KG1 (cell line): ENCODE results near the gene SLC26A11.
"Not testable (repeated sequence)": the region's sequence is repeated elsewhere in the genome, so short reads cannot be mapped to it uniquely, and the experiment has no call there.

ENCODE experiments used
- DNase-seq: peaks from one replicate; lab custom pipeline; 2025; lab: John Stamatoyannopoulos, UW

The SLC26A11 gene

DNA sequence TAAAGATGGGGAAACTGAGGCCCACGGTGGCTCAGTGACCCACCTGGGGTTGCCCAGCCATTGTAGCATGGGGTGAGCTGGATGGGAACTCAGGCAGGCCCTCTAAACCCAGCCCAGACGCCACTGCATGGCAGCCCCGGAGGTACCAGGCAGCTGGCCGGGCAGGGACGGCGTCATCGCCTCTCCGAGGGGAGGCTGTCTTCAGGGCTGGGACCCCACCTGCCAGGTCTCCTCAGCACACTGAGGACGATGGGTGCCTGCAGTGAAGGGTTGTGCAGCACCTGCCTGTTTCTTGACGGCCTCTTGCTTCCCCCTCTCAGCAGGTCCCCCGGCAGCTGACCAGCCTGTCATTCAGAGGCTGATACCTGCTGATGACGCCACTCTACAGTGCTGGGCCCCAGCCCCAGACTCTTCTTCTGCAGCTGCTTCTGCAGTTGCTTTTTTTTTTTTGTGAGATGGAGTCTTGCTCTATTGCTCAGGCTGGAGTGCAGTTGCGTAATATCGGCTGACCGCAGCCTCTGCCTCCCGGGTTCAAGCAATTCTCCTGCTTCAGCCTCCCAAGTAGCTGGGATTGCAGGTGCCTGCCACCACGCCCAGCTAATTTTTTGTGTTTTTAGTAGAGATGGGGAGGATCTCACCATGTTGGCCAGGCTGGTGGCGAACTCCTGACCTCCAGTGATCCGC is 65.2 kb downstream of the SLC26A11 start:
- no peak for DNase-seq

DNA sequence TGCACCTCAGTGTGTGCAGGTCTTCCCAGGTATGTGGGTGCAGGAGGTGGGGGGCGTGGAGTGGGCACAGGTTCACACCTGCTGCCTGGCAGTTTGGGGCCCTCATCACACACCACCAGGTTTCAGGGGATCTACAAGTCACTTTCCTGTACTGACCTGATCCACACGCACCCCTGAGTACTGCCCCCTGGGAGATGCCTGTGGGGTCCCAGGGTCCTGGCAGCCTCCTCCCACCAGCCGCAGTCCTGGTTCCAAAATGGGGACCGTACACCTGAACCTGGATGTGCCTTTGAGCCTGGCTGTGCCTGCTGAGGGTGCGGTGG is 66.4 kb downstream of the SLC26A11 start:
- no peak for DNase-seq

DNA sequence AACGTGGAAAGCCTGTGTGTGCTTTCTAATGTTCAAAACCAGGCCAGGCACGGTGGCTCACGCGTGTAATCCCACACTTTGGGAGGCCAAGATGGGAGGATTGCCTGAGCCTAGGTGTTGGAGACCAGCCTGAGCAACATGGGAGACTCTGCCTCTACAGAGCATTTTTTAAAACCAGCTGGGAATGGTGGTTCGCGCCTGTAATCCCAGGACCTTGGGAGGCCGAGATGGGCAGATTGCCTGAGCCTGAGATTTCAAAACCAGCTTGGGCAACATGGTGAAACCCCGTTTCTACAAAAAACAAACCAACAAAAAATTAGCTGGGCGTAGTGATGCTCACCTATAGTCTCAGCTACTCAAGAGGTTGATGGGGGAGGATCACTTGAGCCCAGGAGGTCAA is 66.8 kb downstream of the SLC26A11 start:
- no peak for DNase-seq

DNA sequence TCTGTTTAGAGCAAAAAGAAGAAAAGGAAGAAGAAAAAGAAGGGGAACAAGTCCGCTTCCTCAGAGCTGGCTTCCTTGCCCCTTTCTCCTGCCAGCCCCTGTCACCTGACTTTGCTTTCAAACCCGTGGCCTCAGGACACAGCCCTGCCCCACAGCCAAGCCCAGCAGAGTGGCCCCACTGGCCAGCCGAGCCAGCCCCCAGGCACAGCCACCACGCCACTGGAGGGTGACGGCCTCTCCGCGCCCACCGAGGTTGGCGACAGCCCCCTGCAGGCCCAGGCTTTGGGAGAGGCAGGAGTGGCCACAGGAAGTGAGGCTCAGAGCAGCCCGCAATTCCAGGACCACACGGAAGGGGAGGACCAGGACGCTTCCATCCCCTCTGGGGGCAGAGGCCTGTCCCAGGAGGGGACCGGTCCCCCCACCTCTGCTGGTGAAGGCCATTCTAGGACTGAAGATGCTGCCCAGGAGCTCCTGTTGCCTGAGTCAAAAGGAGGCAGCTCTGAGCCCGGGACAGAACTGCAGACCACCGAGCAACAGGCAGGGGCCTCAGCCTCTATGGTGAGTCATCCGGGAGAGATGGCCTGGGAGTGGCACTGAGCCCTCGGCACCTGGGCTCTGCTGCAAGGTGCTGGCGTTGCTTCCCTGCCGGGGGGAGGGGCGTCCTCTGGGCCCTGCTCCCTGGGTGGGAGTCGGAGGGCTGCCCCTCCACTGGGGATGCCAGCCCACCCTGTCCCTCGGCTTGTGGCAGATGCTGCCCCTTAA is 67.8 kb downstream of the SLC26A11 start:
- DNase-seq = no peak

DNA sequence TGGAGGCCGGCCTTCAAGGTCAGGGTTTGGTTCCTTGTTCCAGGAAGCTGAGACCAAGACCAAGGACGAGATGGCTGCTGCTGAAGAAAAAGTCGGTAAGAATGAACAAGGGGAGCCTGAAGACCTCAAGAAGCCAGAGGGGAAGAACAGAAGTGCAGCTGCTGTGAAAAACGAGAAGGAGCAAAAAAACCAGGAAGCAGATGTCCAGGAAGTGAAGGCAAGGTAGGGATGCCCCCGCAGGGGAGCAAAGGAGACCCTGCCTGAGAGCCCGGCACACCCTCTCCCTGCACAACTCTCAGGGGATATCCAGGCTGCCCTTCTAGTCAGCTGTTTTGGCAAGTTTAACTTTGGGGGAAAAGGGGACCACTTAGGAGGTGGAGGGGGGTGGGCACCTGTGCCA is 69.4 kb downstream of the SLC26A11 start:
- no peak for DNase-seq

DNA sequence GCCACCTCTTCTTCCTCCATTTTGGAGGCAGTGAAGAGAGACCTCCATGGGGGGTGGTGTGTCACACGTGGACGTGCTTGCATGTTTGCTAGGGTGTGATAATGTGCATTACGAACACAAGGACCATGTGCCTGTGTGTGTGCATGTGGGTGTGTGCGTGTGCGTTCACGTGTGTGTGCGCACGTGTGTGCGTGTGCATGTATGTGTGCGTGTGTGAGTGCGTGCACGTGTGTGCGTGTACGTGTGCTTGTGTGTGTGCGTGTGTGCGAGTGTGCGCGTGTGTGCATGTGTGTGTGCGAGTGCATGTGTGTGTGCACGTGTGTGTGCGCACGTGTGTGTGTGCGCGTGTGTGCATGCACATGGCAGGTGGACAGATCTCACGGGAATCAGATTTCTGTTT is 69.9 kb downstream of the SLC26A11 start:
- no peak for DNase-seq

DNA sequence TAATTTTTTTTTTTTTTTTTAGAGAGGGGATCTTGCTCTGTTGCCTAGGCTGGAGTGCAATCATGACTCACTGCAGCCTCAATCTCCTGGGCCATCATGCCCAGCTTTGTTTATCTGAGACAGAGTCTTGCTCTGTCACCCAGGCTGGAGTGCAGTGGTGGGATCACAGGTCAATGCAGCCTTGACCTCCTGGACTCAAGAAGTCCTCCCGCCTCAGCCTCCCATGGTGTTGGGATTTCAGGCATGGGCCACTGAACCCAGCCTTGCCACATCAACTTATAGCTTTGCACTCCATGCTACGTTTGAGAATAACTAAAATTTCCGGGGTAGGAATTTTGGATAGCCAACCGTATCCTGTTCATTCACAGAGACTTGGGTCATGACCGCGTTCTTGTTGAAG is 71.0 kb downstream of the SLC26A11 start:
- DNase-seq = no peak

DNA sequence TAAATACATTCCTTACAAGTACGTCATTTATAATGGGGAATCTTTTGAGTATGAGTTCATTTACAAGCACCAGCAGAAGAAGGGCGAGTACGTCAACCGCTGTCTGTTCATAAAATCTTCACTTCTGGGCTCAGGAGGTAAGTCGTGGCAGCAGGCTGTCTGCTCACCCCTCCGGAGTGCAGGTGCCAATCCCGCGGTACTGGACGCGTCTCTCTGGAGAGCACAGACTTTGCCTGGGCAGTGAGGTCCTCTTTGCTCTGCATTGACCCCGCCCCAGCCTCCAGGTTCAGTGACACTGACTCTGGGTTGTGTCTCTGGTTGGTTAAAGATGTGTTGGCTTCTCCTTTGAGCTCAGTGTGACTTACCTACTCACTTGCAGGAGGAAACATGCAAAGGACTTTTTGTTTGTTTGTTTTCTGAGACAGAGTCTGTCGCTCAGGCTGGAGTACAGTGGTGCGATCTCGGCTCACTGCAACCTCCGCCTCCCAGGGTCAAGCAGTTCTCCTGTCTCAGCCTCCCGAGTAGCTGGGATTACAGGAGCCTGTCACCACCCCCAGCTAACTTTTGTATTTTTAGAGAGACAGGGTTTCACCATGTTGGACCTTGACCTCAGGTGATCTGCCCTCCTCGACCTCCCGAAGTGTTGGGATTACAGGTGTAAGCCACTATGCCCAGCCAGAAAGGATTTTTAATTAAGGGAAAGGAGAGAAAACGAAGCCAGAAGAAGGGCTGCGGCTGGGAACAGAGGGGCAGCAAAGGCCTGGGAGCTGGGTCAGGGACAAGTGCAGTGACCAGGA is 71.7 kb downstream of the SLC26A11 start:
- DNase-seq = no peak

DNA sequence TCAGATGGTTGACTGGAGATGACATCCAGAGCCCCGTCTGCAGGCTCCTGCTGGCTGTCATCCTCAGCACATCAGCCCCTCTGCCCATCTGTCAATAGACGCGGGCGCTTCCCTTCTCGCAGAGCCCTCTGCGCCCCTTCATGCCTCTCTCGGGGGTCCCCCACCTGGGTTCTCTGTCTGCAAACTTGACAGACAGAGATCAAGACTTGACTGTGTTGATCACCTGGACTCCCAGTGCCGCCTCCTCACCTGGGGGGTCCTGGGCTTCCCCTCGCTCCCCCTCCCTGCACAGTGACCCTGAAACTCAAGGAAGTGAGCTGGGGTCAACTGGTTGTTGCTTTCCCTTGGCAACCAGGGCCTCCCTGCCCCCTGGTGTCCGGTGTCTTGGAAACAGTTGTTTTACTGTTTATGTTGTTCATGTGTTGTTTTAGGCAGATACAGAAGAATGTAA is 72.3 kb downstream of the SLC26A11 start:
- no peak for DNase-seq

DNA sequence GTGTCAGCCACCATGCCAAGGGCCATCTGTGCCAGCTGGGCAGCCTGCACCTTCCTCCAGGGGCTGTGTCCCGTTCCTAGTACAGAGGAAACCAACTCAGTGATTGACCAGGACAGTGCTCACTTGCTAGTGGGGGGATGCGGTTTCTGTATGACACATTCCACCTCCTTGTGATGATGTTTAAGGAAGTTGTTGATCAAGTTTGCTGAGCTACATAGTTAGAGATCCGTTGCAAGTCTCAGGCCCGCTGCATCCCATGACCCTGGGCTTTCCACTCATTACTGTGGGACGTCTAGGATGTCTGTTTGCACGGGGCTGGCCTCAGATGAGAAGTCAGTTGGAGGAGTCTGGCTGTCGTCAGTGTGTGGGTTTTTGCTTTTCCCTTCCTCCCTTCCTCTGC is 74.0 kb downstream of the SLC26A11 start:
- DNase-seq = no peak

DNA sequence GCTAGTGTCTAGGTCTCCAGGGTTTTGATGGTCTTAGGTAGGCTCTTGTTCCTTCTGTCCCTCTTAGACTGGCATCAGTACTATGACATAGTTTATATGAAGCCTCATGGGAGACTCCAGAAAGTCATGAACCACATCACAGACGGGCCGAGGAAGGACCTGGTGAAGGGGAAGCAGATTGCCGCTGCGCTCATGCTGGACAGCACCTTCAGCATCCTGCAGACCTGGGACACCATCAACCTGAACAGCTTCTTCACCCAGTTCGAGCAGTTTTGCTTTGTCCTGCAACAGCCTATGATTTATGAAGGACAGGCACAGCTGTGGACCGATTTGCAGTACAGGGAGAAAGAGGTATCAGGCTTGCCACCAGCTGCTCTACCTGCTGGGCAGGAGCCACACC is 74.4 kb downstream of the SLC26A11 start:
- no peak for DNase-seq

DNA sequence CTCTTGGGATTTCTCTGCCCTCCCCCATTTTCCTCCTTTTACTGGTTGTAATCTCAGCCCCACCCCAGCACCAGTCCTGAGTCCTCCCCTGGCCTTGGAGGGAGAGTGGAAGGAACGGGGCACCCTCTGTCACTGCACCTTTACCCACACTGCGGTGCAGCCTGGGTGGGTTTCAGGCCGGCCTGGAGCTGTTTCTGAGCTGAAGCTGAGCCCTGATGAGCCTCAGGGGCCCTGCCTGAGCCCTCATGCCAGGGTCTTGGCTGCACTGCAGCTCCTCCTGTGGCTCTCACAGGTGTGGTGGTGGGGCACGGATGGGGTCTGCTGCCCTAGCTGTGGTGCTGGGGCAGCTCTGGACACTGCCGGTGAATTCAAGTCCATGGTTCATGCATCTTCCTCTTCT is 74.9 kb downstream of the SLC26A11 start:
- no peak for DNase-seq

DNA sequence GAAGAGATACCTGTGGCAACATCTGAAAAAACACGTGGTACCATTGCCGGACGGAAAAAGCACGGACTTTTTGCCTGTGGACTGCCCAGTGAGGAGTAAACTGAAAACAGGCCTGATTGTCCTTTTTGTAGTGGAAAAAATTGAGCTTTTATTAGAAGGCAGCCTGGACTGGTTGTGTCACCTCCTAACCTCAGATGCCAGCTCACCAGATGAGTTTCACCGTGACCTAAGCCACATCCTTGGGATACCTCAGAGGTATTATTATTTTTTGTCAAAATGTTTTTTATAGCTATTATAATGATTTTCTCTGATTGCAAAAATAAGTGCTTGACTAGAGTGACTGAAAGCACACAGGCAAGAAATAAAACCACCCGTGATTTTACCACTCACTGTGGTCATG is 75.3 kb downstream of the SLC26A11 start:
- DNase-seq = no peak

DNA sequence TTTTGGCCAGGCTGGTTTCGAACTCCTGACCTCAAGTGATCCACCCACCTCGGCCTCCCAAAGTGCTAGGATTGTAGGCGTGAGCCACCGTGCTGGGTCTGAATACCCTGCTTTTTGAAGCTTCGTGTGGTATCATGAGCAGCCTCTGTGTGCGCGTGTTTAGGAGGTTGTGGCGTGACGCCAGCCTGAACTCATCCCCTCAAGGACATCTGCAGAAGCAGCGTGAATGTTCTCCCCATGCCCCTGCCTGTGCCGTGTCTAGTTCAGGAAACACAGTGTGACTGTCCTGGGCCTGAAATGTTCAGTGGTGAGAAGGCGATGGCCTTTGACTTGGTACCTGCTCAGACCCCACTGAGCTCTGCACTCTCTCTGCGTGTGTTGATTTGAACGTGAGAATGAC is 76.0 kb downstream of the SLC26A11 start:
- DNase-seq = no peak

DNA sequence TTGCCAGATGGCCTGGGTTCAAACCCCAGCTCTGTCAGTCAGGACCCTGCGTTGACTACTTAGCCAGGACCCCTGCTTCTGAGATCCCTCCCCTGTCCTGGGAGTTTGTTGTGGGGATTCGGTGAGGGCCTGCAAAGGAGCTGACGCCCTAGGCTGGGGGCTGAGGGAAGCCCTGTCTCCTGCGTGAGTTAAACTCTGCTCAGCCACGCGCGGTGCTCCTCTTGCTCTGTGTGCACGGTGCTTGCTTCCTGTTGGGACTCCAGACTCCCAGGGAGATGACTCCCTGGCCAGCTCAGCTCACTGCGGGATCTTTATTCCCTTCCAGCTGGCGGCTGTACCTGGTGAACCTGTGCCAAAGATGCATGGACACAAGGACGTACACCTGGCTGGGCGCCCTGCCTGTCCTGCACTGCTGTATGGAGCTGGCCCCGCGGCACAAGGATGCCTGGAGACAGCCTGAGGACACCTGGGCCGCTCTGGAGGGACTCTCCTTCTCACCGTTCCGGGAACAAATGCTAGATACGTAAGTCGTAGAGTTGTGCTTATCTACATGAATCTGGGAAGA is 77.9 kb downstream of the SLC26A11 start:
- no peak for DNase-seq

DNA sequence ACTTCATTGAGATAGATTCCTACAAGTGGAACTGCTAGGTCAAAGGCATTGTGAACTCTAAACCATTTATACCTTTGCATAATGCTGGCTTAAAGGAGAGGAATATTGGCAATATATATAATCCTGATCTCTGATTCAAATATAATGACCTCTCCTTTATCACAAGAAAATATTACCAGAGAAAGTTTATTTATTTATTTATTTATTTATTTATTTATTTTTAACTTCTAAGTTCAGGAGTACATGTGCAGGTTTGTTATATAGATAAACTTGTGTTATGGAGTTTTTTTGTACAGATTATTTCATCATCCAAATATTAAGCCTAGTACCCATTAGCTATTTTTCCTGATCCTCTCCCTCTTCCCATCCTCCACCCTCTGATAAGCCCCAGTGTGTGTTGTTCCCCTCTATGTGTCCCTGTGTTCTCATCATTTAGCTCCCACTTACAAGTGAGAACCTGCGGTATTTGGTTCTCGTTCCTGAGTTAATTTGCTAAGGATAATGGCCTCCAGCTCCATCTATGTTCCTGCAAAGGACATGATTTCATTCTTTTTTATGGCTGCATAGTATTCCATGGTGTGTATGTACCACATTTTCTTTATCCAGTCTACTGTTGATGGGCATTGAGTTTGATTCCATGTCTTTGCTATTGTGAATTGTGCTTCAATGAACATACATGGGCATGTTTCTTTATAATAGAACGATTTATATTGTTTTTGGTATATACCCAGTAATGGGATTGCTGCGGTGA is 79.3 kb downstream of the SLC26A11 start:
- DNase-seq = not testable (repeated sequence)

DNA sequence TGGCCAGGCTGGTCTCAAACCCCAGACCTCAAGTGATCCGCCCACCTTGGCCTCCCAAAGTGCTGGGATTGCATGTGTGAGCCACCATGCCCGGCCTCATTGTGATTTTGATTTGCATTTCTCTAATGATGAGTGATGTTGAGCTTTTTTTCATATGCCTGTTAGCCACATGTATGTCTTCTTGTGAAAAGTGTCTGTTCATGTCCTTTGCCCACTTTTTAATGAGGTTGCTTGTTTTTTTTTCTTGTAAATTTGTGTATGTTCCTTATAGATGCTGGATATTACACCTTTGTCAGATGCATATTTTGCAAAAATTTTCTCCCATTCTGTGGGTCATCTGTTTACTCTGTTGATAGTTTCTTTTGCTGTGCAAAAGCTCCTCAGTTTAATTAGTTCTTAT is 80.5 kb downstream of the SLC26A11 start:
- not testable (repeated sequence) for DNase-seq
